Measurements from ENCODE around the gene SYTL2. TPM values are rescaled to one million over a fixed set of nuclear protein-coding genes. Genes with fewer than 3 reads are reported as not detected.

Gene SYTL2
- polyA plus RNA-seq, 1 of the 3 experiments (the other 2 are of a cell fraction) = 36.0 TPM

GRCh38 chr11:85749884-85750283, 61.1 kb downstream of the SYTL2 start:
- Histone ChIP-seq H3K9me3 (no peaks in the 10 kb centered on the region), H3K4me2 (no peak overlapping the region)

More at GRCh38 chr11:85749884-85750283, 61.1 kb downstream of the SYTL2 start:
- TF ChIP-seq SMC3 (IDR thresholded peaks at IDR 0.05; ENCODE audit: low read depth, low read length) (no peak), MXI1 (IDR thresholded peaks at IDR 0.05; ENCODE audit: low read depth, low read length) (no peak), USF1 (IDR thresholded peaks at IDR 0.05; ENCODE audit: borderline replicate concordance, low read depth) (no peak), FOXM1 (IDR thresholded peaks at IDR 0.05; ENCODE audit: low read depth) (no peak), EP300 (IDR thresholded peaks at IDR 0.05; ENCODE audit: borderline replicate concordance in 1 of 2, low read depth in 1 of 2, low read length in 1 of 2) (no peak), RAD21 (IDR thresholded peaks at IDR 0.05; ENCODE audit: low read length) (no peak), PBX3 (IDR thresholded peaks at IDR 0.05) (no peak), TAF1 (IDR thresholded peaks at IDR 0.05; ENCODE audit: borderline replicate concordance, low read depth, low read length) (no peak), IRF3 (IDR thresholded peaks at IDR 0.05; ENCODE audit: low read depth, low read length) (no peak), YY1 (IDR thresholded peaks at IDR 0.05; ENCODE audit: low read depth) (no peak), JUND (IDR thresholded peaks at IDR 0.05) (no peak), GABPA (IDR thresholded peaks at IDR 0.05; ENCODE audit: low read depth) (no peak), USF2 (IDR thresholded peaks at IDR 0.05; ENCODE audit: borderline replicate concordance, low read depth, low read length) (no peak), SIN3A (IDR thresholded peaks at IDR 0.05; ENCODE audit: borderline replicate concordance, low read depth, low read length) (no peak), RCOR1 (IDR thresholded peaks at IDR 0.05; ENCODE audit: low read length) (no peak), RFX5 (IDR thresholded peaks at IDR 0.05; ENCODE audit: low read length) (no peak), TCF12 (IDR thresholded peaks at IDR 0.05) (no peak), ELF1 (IDR thresholded peaks at IDR 0.05) (no peak)
- no peak overlapping the region for H3K27ac ChIP-seq (ENCODE audit: low read depth in 2 of 2, low read length in 1 of 2)
- H3F3A ChIP-seq (replicated peaks; ENCODE audit: insufficient read depth) = no peaks in the 10 kb centered on the region
- H3K9ac ChIP-seq = no peak overlapping the region
- POLR2A ChIA-PET = no interaction called here
- H3K9me2 ChIP-seq = no peaks in the 10 kb centered on the region
- no peak for DNase-seq
- H3K36me3 ChIP-seq (replicated peaks in 1 of 2; ENCODE audit: control insufficient read depth in 1 of 2, insufficient read depth in 2 of 2, low read length in 1 of 2) = no peaks in the 10 kb centered on the region
- no peak overlapping the region for H3K4me3 ChIP-seq (ENCODE audit: low read depth in 2 of 2, low read length in 1 of 2)
- WGBS (ENCODE audit: low lambda C conversion rate) = 80% methylated on average over 2 of the region's 2 CpGs
- no peaks in the 10 kb centered on the region for H4K20me1 ChIP-seq (ENCODE audit: insufficient read depth)
- no peaks in the 10 kb centered on the region for H3K27me3 ChIP-seq (ENCODE audit: insufficient read depth)
- CTCF ChIA-PET = no interaction called here
- peaks cover 5 to 7% of the 10 kb centered on the region in 2 experiments; a peak in 1 of 4 replicates for H3K4me1 ChIP-seq (ENCODE audit: control insufficient read depth in 1 of 2, insufficient read depth in 2 of 2, low read depth in 1 of 2, low read length in 1 of 2)
- H3K79me2 ChIP-seq (ENCODE audit: insufficient read depth) = no peaks in the 10 kb centered on the region
- no peak overlapping the region for H2AFZ ChIP-seq (ENCODE audit: low read depth)

All from SK-N-SH (cell line).